K562 (cell line): Measurements from ENCODE around the gene RIPOR1. TPM values are rescaled to one million over a fixed set of nuclear protein-coding genes. Genes with fewer than 3 reads are reported as not detected.
A peak's percentile ranks its signal among the peaks of the same experiment; 100 is the strongest.

Source experiments
- CCAR2 ChIP-seq: fragments of 200-400 bp; formaldehyde crosslinking; IDR thresholded peaks from 2 replicates; pipeline ENCODE4 v1.6.1; 2017; ENCODE audit warnings: mild to moderate bottlenecking, low read depth, low read length
- CREB3L1 ChIP-seq: fragments of 450-650 bp; IDR thresholded peaks from 2 replicates; pipeline ENCODE4 v1.6.1; 2014; ENCODE audit warnings: low read depth, mild to moderate bottlenecking, moderate library complexity, borderline replicate concordance
- HBP1 ChIP-seq: fragments of 450-650 bp; formaldehyde crosslinking; IDR thresholded peaks from 2 replicates; pipeline ENCODE4 v1.4.0; 2022; ENCODE audit warnings: missing genetic modification characterization
- HDAC3 ChIP-seq: fragments of 450-650 bp; IDR thresholded peaks from 2 replicates; pipeline ENCODE4 v1.6.1; 2018; ENCODE audit warnings: borderline replicate concordance, mild to moderate bottlenecking, moderate library complexity; ENCODE audit not compliant: partially characterized antibody
- KDM2B ChIP-seq: fragments of 250-450 bp; sonication (Bioruptor Pico); IDR thresholded peaks from 2 replicates; pipeline ENCODE4 v1.8.0; 2021; ENCODE audit warnings: mild to moderate bottlenecking, moderate library complexity
- PREB ChIP-seq: sonication (generic); formaldehyde crosslinking; IDR thresholded peaks from 2 replicates; pipeline ENCODE4 v1.8.1; 2023; ENCODE audit warnings: mild to moderate bottlenecking, missing genetic modification reagents
- RBFOX2 ChIP-seq: fragments of 200-400 bp; formaldehyde crosslinking; IDR thresholded peaks from 2 replicates; pipeline ENCODE4 v1.6.1; 2017; ENCODE audit warnings: low read depth, mild to moderate bottlenecking, low read length, moderate library complexity
- SMARCB1 ChIP-seq: IDR thresholded peaks from 2 replicates; pipeline ENCODE4 v1.6.1; 2011; ENCODE audit warnings: improper control_type of control experiment, low read depth; ENCODE audit not compliant: insufficient read length
- SMARCE1 ChIP-seq: fragments of 450-650 bp; IDR thresholded peaks from 2 replicates; pipeline ENCODE4 v1.7.1; 2016; ENCODE audit warnings: mild to moderate bottlenecking
- SMC3 ChIP-seq: conservative IDR thresholded peaks from 2 replicates; pipeline ENCODE4 v1.6.1; 2011; ENCODE audit warnings: low read depth, low read length, improper control_type of control experiment; ENCODE audit not compliant: insufficient read depth
- SNRNP70 ChIP-seq: fragments of 200-400 bp; formaldehyde crosslinking; optimal IDR thresholded peaks from 2 replicates; pipeline ENCODE3; 2017; ENCODE audit warnings: low read depth, low read length
- TCF15 ChIP-seq: fragments of 250-450 bp; sonication (Bioruptor Pico); IDR thresholded peaks from 2 replicates; pipeline ENCODE4 v1.8.0; 2022; ENCODE audit warnings: moderate library complexity, mild to moderate bottlenecking, inconsistent platforms
- TRIM24 ChIP-seq, 2 experiments: fragments of 450-650 bp; IDR thresholded peaks; 2 replicates each; pipeline ENCODE4 v1.6.1; 2016
- ZHX1 ChIP-seq: fragments of 150-350 bp; conservative IDR thresholded peaks from 2 replicates; pipeline ENCODE4 v1.6.1; 2014; ENCODE audit warnings: low read length
- ZNF121 ChIP-seq: sonication (generic); formaldehyde crosslinking; conservative IDR thresholded peaks from 2 replicates; pipeline ENCODE4 v1.8.0; 2022; ENCODE audit warnings: missing genetic modification reagents
- ZNF408 ChIP-seq: fragments of 250-450 bp; sonication (Bioruptor Pico); IDR thresholded peaks from 2 replicates; pipeline ENCODE4 v1.4.0; 2020; ENCODE audit warnings: low read depth, mild to moderate bottlenecking, moderate library complexity
- ZNF639 ChIP-seq, 2 experiments: fragments of 200-800 bp in 1 of 2; sonication (Bioruptor generic) in 1 of 2; sonication (generic) in 1 of 2; formaldehyde crosslinking in 1 of 2; IDR thresholded peaks in 1 of 2; conservative IDR thresholded peaks in 1 of 2; 2 replicates each; pipeline versions ENCODE4 v1.5.0 to v1.6.1; 2016 to 2020; ENCODE audit warnings: missing compliant biosample characterization in 1 of 2, missing genetic modification characterization in 1 of 2, missing genetic modification reagents in 1 of 2
- ZNF707 ChIP-seq: fragments of 250-450 bp; sonication (Bioruptor Pico); conservative IDR thresholded peaks from 2 replicates; pipeline ENCODE4 v1.8.0; 2022; ENCODE audit warnings: inconsistent platforms, mild to moderate bottlenecking, moderate library complexity
- ZNF830 ChIP-seq: fragments of 250-450 bp; sonication (Bioruptor Pico); IDR thresholded peaks from 2 replicates; pipeline ENCODE4 v1.5.0; 2021; ENCODE audit warnings: mild to moderate bottlenecking
- polyA plus RNA-seq, 8 experiments: library from polyadenylated mRNA; depleted of rRNA in 4 of 8; stranded (reverse) in 5 of 8; unstranded in 3 of 8; fragments of >200 nt; fragmentation: Nextera tagmentation in 2 of 8; fragmentation: Illumina TruSeq in 1 of 8; extraction: Ambion mirVana in 2 of 8; extraction: Trizol in 1 of 8; gene quantifications; 2 replicates each; pipeline versions ENCODE4 v1.2.1 to v1.2.3, GENCODE V29; 2011 to 2014; ENCODE audit warnings: inconsistent platforms in 1 of 8, missing spikeins in 1 of 8
- total RNA-seq, 7 experiments: library from RNA; depleted of rRNA in 6 of 7; stranded (reverse); fragments of >200 nt in 6 of 7; fragmentation: Illumina TruSeq in 2 of 7; extraction: Trizol in 2 of 7; gene quantifications; 2 replicates each; pipeline versions ENCODE4 v1.2.1 to v1.2.3, GENCODE V29; 2011 to 2021; ENCODE audit warnings: low replicate concordance in 1 of 7

Gene RIPOR1
- total and polyA plus RNA-seq, 9 of the 15 experiments (the other 6 are each of a cell fraction or from before 2014, with no cell fraction given): 0.36 to 31.1 (median 3.0) TPM

GRCh38 chr16:67480833-67481560 is 47.6 kb upstream of the RIPOR1 start, which contains the start of gene ATP6V0D1 (continued):
- TF ChIP-seq SNRNP70: no peak
- peak; percentile 92 for TF ChIP-seq RBFOX2
- TF ChIP-seq ZNF707 (CRISPR knock-in tag): no peak
- peak; percentile 42; the same call in 1 of the 2 replicates for TF ChIP-seq SMC3
- no peak; a peak in 1 of 4 replicates for TF ChIP-seq TRIM24 (IDR thresholded peaks at IDR 0.05)
- no peak for TF ChIP-seq HDAC3
- TF ChIP-seq SMARCE1: no peak
- TF ChIP-seq SMARCB1: no peak
- TF ChIP-seq CREB3L1: no peak
- TF ChIP-seq HBP1 (CRISPR knock-in tag): peak; percentile 64; the same call in 1 of the 2 replicates
- no peak for TF ChIP-seq ZNF830 (CRISPR knock-in tag)
- TF ChIP-seq ZHX1: no peak
- no peak for TF ChIP-seq PREB (CRISPR knock-in tag)
- no peak for TF ChIP-seq TCF15 (CRISPR knock-in tag)
- TF ChIP-seq ZNF408: no peak
- no peak for TF ChIP-seq CCAR2
- no peak for TF ChIP-seq ZNF121 (CRISPR knock-in tag)
- peak in 1 of 2 experiments; percentile 93; a peak in 2 of 4 replicates for TF ChIP-seq ZNF639 (CRISPR knock-in tag; conservative IDR thresholded peaks at IDR 0.05 in 1 of 2, IDR thresholded peaks at IDR 0.05 in 1 of 2)
- no peak for TF ChIP-seq KDM2B
